HEK293 (cell line): Measurements from ENCODE around the gene RASSF8.

Source experiments
- CTCF ChIP-seq: fragments of 450-650 bp; formaldehyde crosslinking; IDR thresholded peaks from 2 replicates; pipeline ENCODE4 v1.5.1; 2016; ENCODE audit warnings: missing biosample characterization, missing genetic modification characterization
- HOXA7 ChIP-seq: sonication (generic); formaldehyde crosslinking; IDR thresholded peaks from 2 replicates; pipeline ENCODE4 v1.8.1; 2022; ENCODE audit warnings: missing genetic modification reagents, borderline replicate concordance
- YY1 ChIP-seq: fragments of 450-650 bp; formaldehyde crosslinking; IDR thresholded peaks from 2 replicates; pipeline ENCODE4 v1.5.1; 2018; ENCODE audit warnings: missing biosample characterization, missing genetic modification characterization
- ZFP3 ChIP-seq: fragments of 450-650 bp; formaldehyde crosslinking; IDR thresholded peaks from 2 replicates; pipeline ENCODE4 v1.5.1; 2016; ENCODE audit warnings: low read depth, missing biosample characterization, missing genetic modification characterization
- ZNF138 ChIP-seq: fragments of 450-650 bp; formaldehyde crosslinking; IDR thresholded peaks from 2 replicates; pipeline ENCODE4 v1.5.1; 2016; ENCODE audit warnings: missing biosample characterization, missing genetic modification characterization, borderline replicate concordance
- ZNF416 ChIP-seq: fragments of 450-650 bp; formaldehyde crosslinking; IDR thresholded peaks from 2 replicates; pipeline ENCODE4 v1.5.1; 2016; ENCODE audit warnings: missing biosample characterization, missing genetic modification characterization
- ZNF707 ChIP-seq: fragments of 450-650 bp; formaldehyde crosslinking; IDR thresholded peaks from 2 replicates; pipeline ENCODE4 v1.5.1; 2016; ENCODE audit warnings: missing biosample characterization, missing genetic modification characterization
- ZNF777 ChIP-seq: fragments of 450-650 bp; formaldehyde crosslinking; IDR thresholded peaks from 2 replicates; pipeline ENCODE4 v1.5.1; 2017; ENCODE audit warnings: missing biosample characterization, missing genetic modification characterization, borderline replicate concordance
- ZSCAN16 ChIP-seq: fragments of 450-650 bp; formaldehyde crosslinking; IDR thresholded peaks from 2 replicates; pipeline ENCODE4 v1.5.1; 2016; ENCODE audit warnings: missing biosample characterization, missing genetic modification characterization

GRCh38 chr12:25975179-25975578, 16.7 kb downstream of the RASSF8 start:
- TF ChIP-seq ZSCAN16 (no peak), ZFP3 (no peak), CTCF (tag by site-specific recombination) (no peak), ZNF138 (tag by site-specific recombination) (no peak), ZNF707 (tag by site-specific recombination) (no peak), HOXA7 (CRISPR knock-in tag) (no peak), ZNF416 (tag by site-specific recombination) (no peak), YY1 (tag by site-specific recombination) (no peak), ZNF777 (tag by site-specific recombination) (no peak)
